Measurements from ENCODE around the gene EXD3.
"Not testable (repeated sequence)": the region's sequence is repeated elsewhere in the genome, so short reads cannot be mapped to it uniquely, and the experiment has no call there.

EXD3 gene

DNA sequence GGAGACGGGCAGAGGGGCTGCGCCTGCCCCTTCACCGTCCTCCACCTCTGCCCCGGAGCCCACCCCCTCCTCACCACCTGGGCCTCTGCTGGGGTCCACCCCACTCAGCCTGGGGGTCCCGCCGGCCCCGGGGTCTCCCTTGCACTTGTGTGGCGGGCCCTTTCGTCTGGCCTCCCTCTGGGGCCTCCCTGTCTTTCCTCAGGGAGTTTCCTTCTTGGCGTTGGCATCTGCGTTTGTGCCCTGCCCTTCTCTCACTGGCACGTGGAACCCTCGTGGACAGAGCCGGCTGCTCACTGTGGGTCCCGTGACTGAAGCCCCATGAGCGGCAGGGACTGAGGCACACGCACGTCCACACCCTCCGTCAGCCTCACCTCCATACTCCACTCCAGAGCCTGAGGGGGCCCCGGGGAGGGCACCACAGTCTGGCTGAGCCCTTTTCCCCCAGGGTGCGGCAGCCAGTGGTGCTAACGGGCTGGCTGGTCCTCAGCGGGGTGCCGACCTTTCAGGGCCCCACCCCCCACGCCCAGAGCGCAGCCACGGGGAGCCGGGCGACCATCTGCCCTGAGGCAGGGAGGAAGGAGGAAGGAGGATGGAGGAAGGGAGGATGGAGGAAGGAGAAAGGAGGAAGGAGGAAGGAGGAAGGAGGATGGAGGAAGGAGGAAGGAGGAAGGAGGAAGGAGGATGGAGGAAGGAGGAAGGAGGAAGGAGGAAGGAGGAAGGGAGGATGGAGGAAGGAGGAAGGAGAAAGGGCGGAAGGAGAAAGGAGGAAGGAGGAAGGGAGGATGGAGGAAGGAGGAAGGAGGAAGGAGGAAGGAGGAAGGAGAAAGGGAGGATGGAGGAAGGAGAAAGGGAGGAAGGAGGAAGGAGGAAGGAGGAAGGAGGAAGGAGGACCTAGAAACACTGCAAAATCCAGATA, 67.9 kb downstream of the EXD3 start:
- no peak for DNase-seq

DNA sequence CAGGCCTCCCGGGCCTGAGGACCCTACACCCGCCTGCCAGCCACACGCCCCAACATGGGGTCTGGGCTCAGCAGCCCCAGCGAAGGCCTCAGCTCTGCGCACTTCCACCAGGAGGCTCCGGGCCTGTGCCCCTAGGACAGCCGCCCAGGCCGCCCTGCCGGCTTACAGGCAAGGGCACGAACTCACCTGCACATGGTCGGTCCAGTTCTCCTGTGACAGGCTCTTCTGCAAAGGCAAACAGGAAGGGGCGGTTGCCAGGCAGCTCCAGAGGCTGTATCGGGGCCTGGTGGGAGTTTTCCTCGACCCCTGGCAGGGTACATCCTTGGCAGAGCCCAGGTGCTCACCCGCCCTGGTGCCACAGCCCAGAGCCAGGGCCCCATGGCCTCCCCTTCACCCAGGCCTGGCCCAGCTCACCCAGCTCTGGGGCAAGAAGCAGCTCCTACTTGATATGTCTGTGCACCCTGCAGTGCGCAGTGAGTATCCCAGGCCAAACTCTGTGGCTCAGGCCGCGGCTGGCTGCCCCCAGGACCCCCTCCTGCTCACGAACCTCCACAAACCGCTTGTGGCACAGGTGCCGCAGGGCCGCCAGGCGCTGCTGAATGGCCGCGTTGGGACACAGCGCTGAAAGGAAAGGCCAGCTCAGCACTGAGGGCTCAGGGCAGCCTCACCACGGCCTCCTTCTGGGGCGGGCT, 68.7 kb downstream of the EXD3 start:
- DNase-seq, result no peak

DNA sequence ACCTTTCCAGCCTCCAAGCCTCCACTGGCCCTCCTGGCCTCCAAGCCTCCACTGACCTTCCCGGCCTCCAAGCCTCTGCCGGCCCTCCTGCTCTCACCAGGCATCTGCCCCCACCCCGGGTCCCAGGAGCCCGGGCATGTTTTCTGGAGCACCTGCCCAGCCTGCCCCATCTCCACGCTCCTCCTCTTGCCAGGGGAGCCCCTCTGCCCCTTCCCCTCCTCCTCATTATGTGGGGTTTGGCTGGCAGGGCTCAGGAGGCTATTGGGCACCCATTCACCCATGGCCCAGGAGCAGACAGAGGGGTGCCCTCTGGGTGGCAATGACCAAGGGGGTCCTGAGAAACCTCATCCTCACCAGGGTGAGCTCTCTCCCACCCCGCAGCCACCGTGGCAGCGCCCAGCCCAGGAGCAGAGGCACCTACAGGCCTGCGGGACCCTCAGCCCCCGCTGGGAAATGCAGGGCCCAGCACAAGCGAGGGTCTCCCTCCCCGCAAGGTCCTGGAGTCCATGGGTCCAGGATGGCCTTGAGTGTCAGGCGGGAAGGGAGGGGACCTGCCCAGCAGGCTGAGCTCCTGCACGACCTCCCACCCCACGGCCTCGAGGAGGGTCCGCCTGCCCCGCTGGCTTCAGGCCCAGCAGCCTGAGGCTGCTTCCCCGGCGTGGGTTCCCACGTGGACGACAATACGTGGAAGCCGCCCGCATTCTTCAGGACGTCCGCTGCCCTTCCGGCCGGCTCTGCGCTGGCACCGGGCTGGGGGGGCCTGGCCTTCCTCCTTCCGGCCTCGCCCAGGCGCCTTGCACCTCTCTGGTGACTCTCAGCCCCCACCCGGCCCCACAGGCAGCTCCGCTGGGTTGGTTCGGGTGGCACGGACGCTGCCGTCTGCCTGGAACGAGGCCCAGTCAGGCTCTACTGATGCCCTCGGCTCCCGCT, 69.5 kb downstream of the EXD3 start:
- no peak for DNase-seq

DNA sequence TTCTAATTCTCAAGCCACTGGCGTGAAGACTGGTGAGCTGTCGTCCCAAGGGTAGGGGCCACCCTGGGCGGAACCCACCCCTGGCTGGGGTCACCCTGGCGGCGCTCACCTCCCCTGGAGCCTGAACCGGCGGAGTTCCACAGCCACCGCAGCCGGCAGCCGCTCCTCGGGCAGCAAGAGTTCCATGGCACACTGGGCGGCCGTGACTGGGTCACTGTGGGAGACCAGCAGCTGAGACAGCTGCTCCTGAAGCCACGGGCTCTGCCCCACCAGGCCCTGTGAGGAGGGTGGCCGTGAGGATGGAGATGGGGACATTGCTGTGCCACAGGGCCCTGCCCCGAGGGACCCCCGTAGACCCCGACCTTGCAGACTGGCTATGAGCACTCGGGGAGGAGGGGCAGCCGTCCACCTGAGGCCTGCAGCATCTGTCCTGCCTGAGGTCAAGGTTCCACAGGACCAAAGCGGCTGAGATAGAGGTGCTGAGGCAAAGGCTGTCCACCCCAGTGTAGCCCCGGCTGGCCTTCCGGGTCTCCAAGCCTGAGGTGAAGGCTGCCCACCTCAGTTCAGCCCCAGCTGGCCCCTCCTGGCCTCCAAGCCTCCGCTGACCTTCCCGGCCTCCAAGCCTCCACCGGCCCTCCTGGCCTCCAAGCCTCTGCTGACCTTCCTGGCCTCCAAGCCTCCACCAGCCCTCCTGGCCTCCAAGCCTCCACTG, 70.3 kb downstream of the EXD3 start:
- no peak for DNase-seq

DNA sequence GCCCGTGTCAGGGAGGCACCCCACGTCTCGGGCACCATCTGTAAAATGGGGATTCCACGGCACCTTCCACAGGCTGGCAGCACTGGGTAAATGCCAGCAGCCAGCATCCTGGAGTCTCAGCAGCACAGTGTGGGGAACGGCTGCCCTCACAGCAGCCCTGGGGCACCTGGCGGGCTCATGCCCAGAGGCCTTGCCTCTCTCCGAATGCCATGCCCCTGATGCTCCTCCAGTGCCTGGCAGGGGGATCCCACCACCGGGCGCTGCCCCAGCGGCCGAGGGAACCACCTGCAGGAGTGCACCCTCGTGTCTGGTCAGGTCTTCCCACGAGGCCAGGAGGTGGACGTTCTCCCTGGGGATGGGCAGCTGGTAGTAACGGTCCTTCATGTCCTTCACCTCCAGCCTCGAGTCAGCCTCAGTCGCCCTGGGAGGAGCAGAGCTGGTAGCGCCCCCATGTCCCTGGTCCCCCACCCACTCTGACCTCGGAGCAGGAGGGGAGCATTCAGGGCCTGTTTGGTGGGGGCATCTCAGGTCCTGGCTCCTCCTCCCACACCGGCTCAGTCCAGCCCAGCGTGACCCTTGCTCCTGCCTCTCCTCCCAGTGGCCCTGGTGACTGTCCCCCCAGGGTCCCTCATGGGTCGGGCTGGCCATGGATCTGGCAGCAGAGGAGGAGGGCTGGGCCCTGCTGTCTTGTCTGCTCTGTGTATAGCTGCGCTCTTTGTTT, 71.0 kb downstream of the EXD3 start:
- DNase-seq, result no peak

DNA sequence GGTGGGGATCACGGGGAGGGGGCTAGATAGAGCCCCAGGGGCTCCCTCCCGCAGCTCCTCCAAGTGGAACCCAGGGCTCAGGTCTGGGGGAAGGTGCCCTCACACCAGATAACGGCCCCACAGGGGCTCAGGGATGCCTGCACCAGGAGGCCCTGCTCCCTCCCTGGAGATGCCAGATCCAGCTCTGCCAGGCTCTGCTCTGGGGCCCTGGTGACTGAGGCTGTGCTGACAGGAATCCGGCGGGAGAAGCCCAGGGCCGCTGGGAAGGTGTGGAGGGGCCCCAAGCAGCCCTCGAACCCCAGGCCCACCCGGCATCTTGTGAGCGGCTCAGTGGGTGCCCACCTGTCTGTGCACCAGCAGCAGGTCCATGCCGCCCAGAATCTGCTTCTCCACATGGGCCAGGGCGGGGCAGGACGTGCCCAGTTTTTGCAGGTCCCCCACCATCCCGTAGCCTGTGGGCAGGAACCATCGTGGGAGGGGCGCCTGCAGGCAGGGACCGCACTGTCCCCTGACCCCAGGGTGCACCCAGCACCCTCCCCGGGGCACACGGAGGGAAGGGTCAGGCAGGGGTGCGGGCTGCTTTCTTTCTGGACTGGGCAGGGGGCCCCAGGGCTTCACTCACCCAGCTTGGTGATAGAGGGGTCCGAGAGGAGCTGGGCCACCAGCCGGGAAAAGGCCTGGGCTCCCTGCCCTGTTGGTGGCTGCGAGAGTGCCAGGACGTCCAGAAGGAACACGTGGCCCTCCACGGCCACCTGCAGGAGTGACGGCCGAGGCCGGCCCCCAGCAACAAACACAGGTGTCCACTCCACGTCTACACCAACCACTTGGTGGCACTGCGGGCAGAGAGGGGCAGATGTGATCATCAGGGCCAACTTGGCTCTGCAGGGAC, 72.0 kb downstream of the EXD3 start:
- no peak for DNase-seq

DNA sequence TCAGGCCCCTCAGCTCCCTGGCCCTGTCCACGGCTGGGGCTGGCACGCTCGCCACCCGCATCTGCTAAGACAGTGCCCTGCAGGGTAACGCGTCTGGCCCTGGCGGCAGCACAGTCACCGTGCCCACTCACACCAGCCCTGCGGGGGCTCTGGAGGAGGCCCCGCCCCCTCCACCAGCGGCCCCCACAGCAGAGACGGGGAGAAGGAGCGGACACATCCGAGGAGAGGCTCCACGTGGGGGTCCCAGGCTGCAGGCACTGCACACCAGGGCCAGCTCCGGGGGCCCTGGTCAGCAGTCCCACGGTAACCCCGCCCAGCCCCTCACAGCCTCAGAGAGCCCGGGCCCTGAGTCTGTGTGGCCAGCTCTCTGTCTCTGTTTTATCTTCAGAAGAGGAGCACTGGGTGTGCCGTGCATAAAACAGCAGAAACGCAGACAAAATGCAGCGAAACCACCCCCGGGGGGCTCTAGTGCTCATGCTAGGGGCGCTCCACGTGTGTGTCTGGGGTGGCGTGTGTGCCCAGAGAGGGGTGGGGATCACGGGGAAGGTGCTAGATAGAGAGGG, 73.4 kb downstream of the EXD3 start:
- no peak for DNase-seq

DNA sequence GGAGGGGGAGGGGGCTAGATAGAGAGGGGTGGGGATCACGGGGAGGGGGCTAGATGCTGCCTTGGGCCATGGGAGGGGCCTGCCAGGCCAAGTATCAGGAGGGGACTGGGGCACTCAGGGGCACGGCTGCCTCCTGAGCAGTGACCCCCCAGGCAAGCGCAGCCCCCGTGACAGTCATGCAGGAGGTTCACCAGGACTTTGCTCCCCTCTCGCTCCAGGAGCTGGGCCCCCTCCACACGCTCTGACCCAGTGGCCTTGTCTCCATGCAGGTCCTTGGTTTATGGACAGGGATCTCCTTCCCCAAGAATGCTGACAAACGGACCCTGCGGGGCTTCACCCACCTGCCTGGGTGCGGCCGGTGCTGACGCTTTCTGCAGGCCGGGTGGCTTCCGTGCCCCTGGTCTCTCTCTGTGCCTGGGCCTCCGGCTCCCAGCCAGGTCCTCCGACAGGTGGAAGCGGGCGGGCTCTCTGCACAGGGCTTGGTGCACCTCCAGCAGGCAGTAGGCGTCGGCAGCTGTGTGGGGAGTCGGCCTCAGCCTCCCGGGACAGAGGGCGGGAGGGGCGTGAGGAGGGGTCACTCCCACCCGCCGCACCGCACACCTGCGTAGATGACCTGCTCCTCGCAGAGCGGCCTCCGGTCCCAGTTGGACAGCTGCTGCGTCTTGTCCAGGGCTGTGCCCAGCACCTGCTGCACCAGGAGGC, 74.0 kb downstream of the EXD3 start:
- DNase-seq, result no peak

DNA sequence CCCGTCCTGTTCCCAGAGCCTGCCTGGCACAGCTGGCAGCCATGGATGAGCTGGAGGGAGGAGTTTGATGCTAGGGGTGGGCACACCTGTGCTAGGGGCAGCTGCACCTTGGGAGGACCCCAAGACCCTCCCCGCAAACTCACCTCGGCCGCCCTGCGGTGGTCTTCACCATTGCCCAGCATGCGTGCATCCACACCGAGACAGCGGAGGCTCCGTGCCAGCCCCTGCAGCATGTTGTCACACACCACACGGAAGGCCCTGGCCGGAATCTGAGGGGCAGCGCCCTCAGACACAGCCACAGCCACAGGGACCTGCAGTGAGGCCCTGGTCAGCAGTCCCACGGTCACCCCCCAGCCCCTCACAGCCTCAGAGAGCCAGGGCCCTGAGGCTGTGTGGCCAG, 75.0 kb downstream of the EXD3 start:
- no peak for DNase-seq

DNA sequence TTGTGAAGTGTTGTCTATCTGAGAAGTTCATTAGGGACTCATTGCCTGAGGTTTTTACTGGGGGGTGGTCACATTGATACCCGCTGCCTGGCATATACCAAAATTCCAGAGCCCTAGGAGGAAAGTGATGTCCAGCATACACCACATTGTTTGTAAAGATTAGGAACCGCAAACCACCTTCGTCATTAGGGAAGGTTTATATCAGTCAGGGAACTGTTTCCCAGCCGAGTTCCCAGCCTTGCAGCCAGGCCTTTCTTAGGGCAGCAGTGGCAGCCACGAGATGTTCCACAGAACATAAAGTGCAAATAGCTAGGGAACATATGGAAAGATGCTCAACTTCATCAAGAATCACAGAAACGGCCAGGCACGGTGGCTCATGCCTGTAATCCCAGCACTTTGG, 80.5 kb downstream of the EXD3 start:
- DNase-seq, result no peak

DNA sequence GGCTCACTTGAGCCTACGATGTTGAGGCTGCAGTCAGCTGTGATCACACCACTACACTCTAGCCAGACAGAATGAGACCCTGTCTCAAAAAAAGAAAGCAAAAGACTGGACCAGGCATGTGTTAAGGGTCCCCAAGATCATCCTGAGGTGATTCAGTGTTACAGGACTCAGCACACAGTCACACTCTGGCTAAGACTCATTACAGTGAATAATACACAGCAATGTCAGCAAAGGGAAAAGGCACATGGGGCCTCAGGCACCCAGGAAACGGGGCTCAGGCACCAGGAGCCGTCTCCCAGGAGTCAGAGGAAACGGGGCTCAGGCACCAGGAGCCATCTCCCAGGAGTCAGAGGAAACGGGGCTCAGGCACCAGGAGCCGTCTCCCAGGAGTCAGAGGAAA, 81.7 kb downstream of the EXD3 start:
- no peak for DNase-seq

DNA sequence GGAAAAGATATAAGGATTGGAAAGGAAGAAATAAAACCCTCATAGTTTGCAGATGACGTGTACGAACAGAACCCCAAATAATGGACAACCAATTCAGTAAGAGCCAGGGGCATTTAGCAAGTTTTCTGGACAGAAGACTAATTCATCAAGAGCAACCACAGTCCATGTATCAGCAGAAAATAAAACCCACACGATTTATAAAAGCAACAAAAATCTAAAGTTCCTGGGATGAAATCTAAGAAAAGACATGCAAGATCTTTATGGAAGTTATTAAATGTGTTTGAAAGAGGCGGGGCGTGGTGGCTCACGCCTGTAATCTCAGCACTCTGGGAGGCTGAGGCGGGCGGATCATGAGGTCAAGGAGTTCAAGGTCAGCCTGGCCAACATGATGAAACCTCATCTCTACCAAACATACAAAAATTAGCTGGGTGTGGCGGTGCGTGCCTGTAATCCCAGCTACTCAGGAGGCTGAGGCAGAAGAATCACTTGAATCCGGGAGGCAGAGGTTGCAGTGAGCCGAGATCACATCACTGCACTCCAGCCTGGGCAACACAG, 83.0 kb downstream of the EXD3 start:
- DNase-seq, result not testable (repeated sequence)

DNA sequence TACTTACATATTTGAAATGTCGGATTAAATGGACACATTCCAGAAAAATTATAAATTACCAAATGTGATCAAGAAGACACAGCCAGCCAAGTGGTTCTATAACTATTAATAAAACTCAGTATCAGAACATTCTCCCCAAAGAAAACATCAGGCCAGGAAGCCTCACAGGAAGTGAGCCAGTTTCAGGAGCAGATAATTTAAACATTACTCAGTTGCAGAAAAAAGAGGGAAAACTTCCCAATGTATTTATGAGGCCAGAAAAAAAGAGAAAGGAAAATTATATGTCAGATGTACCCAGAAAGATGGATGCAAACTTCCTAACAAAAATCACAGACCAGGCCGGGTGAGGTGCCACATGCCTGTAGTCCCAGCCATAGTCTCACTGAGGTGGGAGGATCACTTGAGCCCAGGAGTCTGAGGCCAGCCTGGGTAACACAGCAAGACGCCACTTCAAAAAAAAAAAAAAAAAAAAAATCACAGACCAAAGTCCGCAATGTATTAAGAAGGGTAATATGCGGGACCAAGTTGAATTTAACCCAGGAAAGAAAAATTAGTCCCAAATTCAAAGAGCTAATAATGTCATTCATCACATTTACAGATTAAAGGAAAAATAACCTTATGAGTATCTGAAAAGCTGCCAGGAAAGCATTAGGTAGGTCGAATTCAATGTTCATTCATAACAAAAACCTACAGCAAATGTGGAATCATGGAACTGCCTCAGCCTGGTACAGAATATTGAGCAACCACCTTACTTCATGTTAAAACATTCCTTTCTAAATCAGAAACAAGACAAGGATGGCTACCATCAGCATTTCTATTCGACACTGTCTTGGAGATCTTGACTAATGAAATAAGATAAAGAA, 83.7 kb downstream of the EXD3 start:
- no peak for DNase-seq

DNA sequence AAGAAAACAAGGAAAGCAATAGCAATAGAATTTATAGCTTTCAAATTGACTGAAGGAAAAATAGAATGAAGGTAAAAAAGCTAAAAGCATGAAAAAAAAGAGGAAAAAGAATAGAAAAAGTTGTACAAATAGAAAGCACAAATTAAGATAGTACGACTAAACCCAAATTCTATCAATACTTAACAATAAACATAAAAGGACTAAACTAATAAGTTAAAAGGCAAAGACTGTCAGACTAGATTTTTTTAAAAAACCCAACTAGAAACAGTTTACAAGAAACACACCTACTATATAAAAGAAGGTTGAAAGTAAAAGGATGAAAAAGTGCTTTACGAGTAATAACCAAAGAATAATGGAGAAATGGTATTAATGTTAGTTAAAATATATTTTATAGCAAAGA, 86.2 kb downstream of the EXD3 start:
- no peak for DNase-seq

DNA sequence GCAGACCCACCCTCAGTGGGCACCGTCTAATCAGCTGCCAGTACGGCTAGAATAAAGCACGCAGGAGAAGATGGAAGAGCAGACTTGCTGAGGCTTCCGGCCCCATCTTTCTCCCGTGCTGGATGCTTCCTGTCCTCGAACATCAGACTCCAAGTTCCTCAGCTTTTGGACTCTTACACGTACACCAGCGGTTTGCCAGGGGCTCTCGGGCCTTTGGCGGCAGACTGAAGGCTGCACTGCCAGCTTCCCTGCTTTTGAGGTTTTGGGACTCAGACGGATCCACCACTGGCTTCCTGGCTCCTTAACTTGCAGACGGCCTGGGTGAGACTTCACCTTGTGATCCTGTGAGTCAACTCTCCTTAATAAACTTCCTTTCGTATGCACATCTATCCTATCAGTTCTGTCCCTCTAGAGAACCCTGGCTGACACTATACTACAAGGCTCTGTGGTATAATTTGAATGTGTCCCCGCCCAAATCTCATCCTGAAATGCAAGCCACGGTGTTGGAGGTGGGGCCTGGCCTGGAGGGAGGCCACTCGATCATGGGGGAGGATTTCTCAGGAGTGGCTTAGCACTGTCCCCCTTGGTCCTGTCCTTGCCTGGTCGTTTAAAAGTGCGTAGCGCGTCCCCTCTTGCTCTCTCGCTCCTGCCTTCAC, 89.8 kb downstream of the EXD3 start:
- no peak for DNase-seq

DNA sequence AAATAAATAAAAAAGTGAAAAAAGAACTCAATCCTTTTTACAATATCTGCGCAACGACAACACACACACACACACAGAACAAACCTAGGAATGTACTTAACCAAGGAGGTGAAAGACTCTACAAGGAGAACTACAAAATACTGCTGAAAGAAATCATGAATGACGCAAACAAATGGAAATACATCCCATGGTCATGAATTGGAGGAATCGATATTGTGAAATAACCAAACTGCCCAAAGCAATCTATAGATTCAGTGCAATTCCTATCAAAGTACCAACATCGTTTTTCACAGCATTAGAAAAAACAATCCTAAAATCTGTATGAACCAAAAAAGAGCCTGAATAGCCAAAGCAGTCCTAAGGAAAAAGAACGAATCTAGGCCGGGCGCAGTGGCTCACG, 91.0 kb downstream of the EXD3 start:
- no peak for DNase-seq

DNA sequence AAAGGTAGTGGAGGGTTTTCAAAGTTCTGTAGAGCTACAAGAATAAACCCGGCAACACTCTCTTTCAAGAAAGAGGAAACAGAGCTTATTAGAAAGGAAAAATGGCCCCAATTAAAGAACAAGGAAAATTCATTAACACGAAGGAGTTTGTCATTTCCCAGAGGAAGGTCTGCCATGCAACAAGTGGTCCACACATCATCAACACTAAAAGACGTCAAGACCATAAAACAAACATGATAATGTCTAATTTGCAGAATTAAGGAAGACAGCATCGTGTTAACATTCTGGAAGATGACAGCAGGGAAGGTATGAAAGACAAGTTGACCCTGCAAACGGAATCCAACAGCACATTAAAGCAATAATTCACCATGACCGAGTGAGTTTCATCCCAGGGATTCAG, 92.3 kb downstream of the EXD3 start:
- DNase-seq, result no peak

DNA sequence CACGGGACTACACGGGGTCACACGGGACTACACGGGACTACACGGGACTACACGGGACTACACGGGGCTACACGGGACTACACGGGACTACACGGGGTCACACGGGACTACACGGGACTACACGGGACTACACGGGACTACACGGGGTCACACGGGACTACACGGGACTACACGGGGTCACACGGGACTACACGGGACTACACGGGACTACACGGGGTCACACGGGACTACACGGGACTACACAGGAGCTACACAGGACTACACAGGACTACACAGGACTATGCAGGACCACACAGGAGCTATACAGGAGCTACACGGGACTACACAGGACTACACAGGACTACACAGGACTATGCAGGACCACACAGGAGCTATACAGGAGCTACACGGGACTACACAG, 93.4 kb downstream of the EXD3 start:
- DNase-seq, result not testable (repeated sequence)
